GM21723 (cell line): Measurements from ENCODE around the gene CCDC186.

ENCODE experiments used
- ATAC-seq: cut with Tn5 transposase; IDR thresholded peaks from one replicate; pipeline ENCODE4 v1.9.1; 2021; ENCODE audit warnings: mild to moderate bottlenecking, moderate library complexity; ENCODE audit not compliant: unreplicated experiment

CCDC186 gene

DNA sequence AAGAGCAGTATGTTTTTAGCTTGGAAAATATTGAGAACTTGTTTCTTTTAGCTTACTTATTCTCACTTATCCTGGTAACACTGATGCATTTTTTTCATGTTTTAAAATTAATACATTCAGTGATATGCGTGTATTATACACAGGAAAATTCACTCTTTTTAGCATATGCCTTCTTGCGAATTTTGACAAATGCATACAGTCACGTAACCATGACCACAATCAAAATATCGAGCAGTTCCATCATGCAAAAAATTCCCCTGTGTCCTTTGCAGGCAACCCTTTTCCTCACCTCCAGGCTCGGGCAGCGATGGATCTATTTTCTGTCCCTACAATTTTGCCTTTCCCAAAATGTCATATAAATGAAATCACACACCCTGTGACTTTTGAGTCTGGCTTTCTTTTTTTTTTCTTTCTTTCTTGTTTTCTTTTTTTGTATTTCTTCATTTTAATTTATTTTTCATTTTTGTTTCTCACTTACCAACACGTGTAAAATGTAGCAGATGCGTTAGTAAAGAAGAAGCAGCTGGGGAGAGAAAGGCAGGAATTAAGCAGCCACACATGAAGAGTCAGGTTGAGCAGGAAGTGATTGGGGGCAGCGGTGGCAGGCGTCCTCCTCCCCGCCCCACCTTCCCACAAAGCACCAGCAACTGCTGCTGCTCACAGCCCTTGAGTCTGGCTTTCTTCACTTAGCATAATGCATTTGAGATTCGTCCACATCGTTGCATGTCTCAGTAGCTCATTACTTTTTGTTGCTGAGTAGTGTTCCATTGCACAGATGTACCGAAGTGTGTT is 100.4 kb downstream of the CCDC186 start:
- no peak for ATAC-seq

DNA sequence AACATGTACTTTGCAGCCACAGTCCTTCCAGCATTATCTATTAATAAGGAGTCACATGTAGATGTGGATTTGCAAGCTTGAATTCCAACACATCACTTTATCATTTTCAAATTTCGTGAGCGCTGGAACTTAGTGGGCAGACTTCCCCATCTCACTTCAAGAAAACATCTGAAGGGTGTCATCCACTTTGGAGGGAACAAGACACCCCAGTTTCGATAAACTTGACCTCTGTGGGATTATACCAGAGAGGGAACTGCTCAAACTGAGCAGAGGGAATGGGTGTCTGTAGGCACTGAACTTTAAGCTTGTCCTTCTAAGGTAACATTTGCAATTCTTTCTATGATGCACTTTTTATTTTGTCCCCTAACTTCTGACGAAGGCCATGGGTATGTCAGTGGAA is 102.8 kb downstream of the CCDC186 start:
- ATAC-seq, result no peak
